B cell (primary cell): ENCODE measurements around the gene ZFPM1. TPM values are rescaled to one million over a fixed set of nuclear protein-coding genes. Genes with fewer than 3 reads are reported as not detected.

ENCODE experiments used
- ATAC-seq: fragments of 200-7000 bp; cut with Tn5 transposase; one replicate; pipeline ENCODE4 v1.10.0; 2021; ENCODE audit warnings: low read depth, mild to moderate bottlenecking, moderate number of reproducible peaks, moderate library complexity
- CTCF ChIA-PET: fragments of 350-600 bp; sonication (Branson Sonifier 250); formaldehyde crosslinking; loops from one replicate; lab custom pipeline; 2021; ENCODE audit warnings: antibody characterized with exemption, inconsistent platforms; lab: Charles Lee
- POLR2A ChIA-PET: fragments of 350-600 bp; sonication (Branson Sonifier 250); formaldehyde crosslinking; loops from one replicate; lab custom pipeline; 2021; ENCODE audit warnings: antibody characterized with exemption; lab: Charles Lee
- DNase-seq: peaks from one replicate; pipeline ENCODE4 v3.0.0; 2013
- H2AFZ ChIP-seq: 2 replicates; pipeline ENCODE4 v1.6.1; 2012; ENCODE audit warnings: mild to moderate bottlenecking, low read depth, low read length; ENCODE audit not compliant: insufficient read depth, poor library complexity, severe bottlenecking
- H3K27ac ChIP-seq, 2 donors: 1 replicate in 1 of 2; 2 replicates in 1 of 2; pipeline ENCODE4 v1.5.1; 2012 to 2013; ENCODE audit warnings: low read length in 2 of 2, mild to moderate bottlenecking in 2 of 2, moderate library complexity in 1 of 2
- H3K27me3 ChIP-seq, 4 experiments: fragments of 200-600 bp in 1 of 4; sonication (generic) in 1 of 4; replicated peaks in 1 of 4; 1 replicate in 2 of 4; 2 replicates in 2 of 4; pipeline versions ENCODE4 v1.6.1 to v1.7.0; 2013 to 2016; ENCODE audit warnings: low read length in 3 of 4, mild to moderate bottlenecking in 2 of 4, mixed read lengths in 1 of 4, moderate library complexity in 1 of 4; ENCODE audit not compliant: insufficient read depth in 4 of 4, control insufficient read depth in 3 of 4; ENCODE audit errors: control extremely low read depth in 1 of 4
- H3K36me3 ChIP-seq, 2 experiments: replicated peaks in 1 of 2; 1 replicate in 1 of 2; 2 replicates in 1 of 2; pipeline versions ENCODE4 v1.6.1 to v1.7.1; 2013; ENCODE audit warnings: low read length in 1 of 2; ENCODE audit not compliant: insufficient read depth in 2 of 2, control insufficient read depth in 1 of 2; ENCODE audit errors: control extremely low read depth in 1 of 2, extremely low read depth in 1 of 2
- H3K4me1 ChIP-seq, 2 donors: fragments of 200-600 bp in 1 of 2; sonication (generic) in 1 of 2; 1 replicate in 1 of 2; 2 replicates in 1 of 2; pipeline versions ENCODE4 v1.5.1 to v1.6.1; 2013 to 2017; ENCODE audit warnings: low read length in 2 of 2; ENCODE audit not compliant: control insufficient read depth in 2 of 2, insufficient read depth in 2 of 2
- H3K4me2 ChIP-seq: replicated peaks from 2 replicates; pipeline ENCODE3; 2012; ENCODE audit warnings: mild to moderate bottlenecking, low read depth, low read length; ENCODE audit not compliant: poor library complexity, severe bottlenecking
- H3K4me3 ChIP-seq, 5 experiments: fragments of 200-600 bp in 1 of 5; sonication (generic) in 1 of 5; 1 replicate in 3 of 5; 2 replicates in 2 of 5; pipeline versions ENCODE4 v1.5.1 to v1.7.0; 2011 to 2016; ENCODE audit warnings: low read length in 4 of 5, mild to moderate bottlenecking in 4 of 5, low read depth in 2 of 5, control low read depth in 1 of 5, moderate library complexity in 1 of 5; ENCODE audit not compliant: insufficient read depth in 1 of 5; ENCODE audit errors: control extremely low read depth in 1 of 5, extremely low read depth in 1 of 5
- H3K79me2 ChIP-seq: fragments of 200-600 bp; sonication (generic); one replicate; pipeline ENCODE4 v1.6.0; 2016; ENCODE audit warnings: low read length; ENCODE audit not compliant: control insufficient read depth, insufficient read depth
- H3K9ac ChIP-seq: fragments of 200-600 bp; sonication (generic); 2 replicates; pipeline ENCODE4 v1.6.1; 2017; ENCODE audit warnings: mild to moderate bottlenecking, low read length, moderate library complexity
- H3K9me3 ChIP-seq, 3 donors: one replicate each; pipeline versions ENCODE4 v1.6.1 to v1.7.1; 2013; ENCODE audit warnings: low read length in 2 of 3; ENCODE audit not compliant: control insufficient read depth in 2 of 3, insufficient read depth in 1 of 3; ENCODE audit errors: control extremely low read depth in 1 of 3
- H4K20me1 ChIP-seq: 2 replicates; pipeline ENCODE4 v1.6.0; 2012; ENCODE audit warnings: mild to moderate bottlenecking, low read length; ENCODE audit not compliant: insufficient read depth, control insufficient read depth, poor library complexity, severe bottlenecking
- H3K27ac Mint-ChIP-seq: one replicate; pipeline ENCODE4 v1.8.0; 2021; ENCODE audit warnings: mixed read lengths
- H3K27me3 Mint-ChIP-seq: one replicate; pipeline ENCODE4 v1.8.0; 2021; ENCODE audit warnings: mixed read lengths
- H3K4me1 Mint-ChIP-seq: one replicate; pipeline ENCODE4 v1.8.0; 2021; ENCODE audit warnings: mixed read lengths
- H3K4me3 Mint-ChIP-seq: one replicate; pipeline ENCODE4 v1.8.0; 2021; ENCODE audit warnings: mixed read lengths
- H3K9me3 Mint-ChIP-seq: one replicate; pipeline ENCODE4 v1.8.0; 2022; ENCODE audit warnings: mixed read lengths; ENCODE audit not compliant: insufficient read depth
- CTCF ChIP-seq: fragments of 200-600 bp; IDR thresholded peaks from one replicate; pipeline ENCODE4 v1.8.0; 2022; ENCODE audit warnings: antibody characterized with exemption, mild to moderate bottlenecking
- EZH2 ChIP-seq: IDR thresholded peaks from 2 replicates; pipeline ENCODE4 v1.6.1; 2012; ENCODE audit warnings: borderline replicate concordance, low read depth, mild to moderate bottlenecking, moderate library complexity, low read length; ENCODE audit not compliant: insufficient read depth, poor library complexity, severe bottlenecking
- WGBS: methylation state at CpG from one replicate; pipeline ENCODE4 v1.1.5; 2013; ENCODE audit warnings: missing lambda C conversion rate; ENCODE audit not compliant: insufficient coverage; 5-methylcytosine and 5-hydroxymethylcytosine counted together
- intact Hi-C: fragments of 100-400 bp; cut with micrococcal nuclease; formaldehyde crosslinking; loops from one replicate; pipeline ENCODE4 v1.10.0; 2022
- polyA plus RNA-seq: library from polyadenylated mRNA; depleted of rRNA; stranded (reverse); fragments of >200 nt; gene quantifications from 2 replicates; pipeline ENCODE4 v1.2.3, GENCODE V29; 2012
- total RNA-seq, 2 donors: library from RNA; stranded (reverse); fragments of 120-200 nt in 1 of 2; gene quantifications; 1 replicate in 1 of 2; 2 replicates in 1 of 2; pipeline versions ENCODE4 v1.2.3 to v1.2.4, GENCODE V29; 2013 to 2022

The ZFPM1 gene
- total and polyA plus RNA-seq, 2 donors (not counting 1 experiment from before 2014, with no cell fraction given) = 4.3 to 34.6 TPM

- intact Hi-C loops = no loop called here
- Mint-ChIP-seq H3K27me3 (no peaks in the 10 kb centered on the region), H3K27ac (no peak overlapping the region), H3K9me3 (no peaks in the 10 kb centered on the region), H3K4me3 (no peak overlapping the region), H3K4me1 (no peaks in the 10 kb centered on the region)
- Histone ChIP-seq H3K9me3 (no peaks in the 10 kb centered on the region), H4K20me1 (no peaks in the 10 kb centered on the region), H3K4me3 (no peak overlapping the region), H3K27me3 (no peaks in the 10 kb centered on the region), H3K4me1 (peaks cover 0 to 6% of the 10 kb centered on the region in 2 donors), H3K79me2 (peaks cover 5% of the 10 kb centered on the region), H3K9ac (no peak overlapping the region), H3K27ac (no peak overlapping the region), H3K4me2 (no peak overlapping the region), H3K36me3 (peaks cover 0 to 3% of the 10 kb centered on the region in 2 experiments), H2AFZ (no peak overlapping the region)
- WGBS = 90% methylated on average over 10 of the region's 10 CpGs
- ATAC-seq (no peak), DNase-seq (no peak)
- TF ChIP-seq EZH2 = no peak
- no peak for TF ChIP-seq CTCF
- ChIA-PET CTCF (no interaction called here), POLR2A (no interaction called here)
Measured at GRCh38 chr16:88503374-88503770, 50.3 kb downstream of the ZFPM1 start.

- no peaks in the 10 kb centered on the region for H3K4me1 Mint-ChIP-seq
- H3K27ac ChIP-seq = no peak overlapping the region
- no peak overlapping the region for H3K4me3 ChIP-seq
- no peaks in the 10 kb centered on the region for H3K9me3 ChIP-seq
- WGBS = 92% methylated on average over 7 of the region's 13 CpGs
- no peak overlapping the region for H3K9ac ChIP-seq
- H3K27ac Mint-ChIP-seq = no peak overlapping the region
- H2AFZ ChIP-seq = no peak overlapping the region
- TF ChIP-seq CTCF (no peak), EZH2 (no peak)
- peaks cover 5% of the 10 kb centered on the region for H3K79me2 ChIP-seq
- no peaks in the 10 kb centered on the region for H3K9me3 Mint-ChIP-seq
- CTCF ChIA-PET = no interaction called here
- H3K27me3 ChIP-seq = no peaks in the 10 kb centered on the region
- no peak overlapping the region for H3K4me3 Mint-ChIP-seq
- no peaks in the 10 kb centered on the region for H3K27me3 Mint-ChIP-seq
- peaks cover 0 to 6% of the 10 kb centered on the region in 2 donors for H3K4me1 ChIP-seq
- no peak overlapping the region for H3K4me2 ChIP-seq
- DNase-seq (no peak), ATAC-seq (no peak)
- H3K36me3 ChIP-seq = peaks cover 0 to 3% of the 10 kb centered on the region in 2 experiments
- intact Hi-C loops = no loop called here
- no peaks in the 10 kb centered on the region for H4K20me1 ChIP-seq
- POLR2A ChIA-PET = no interaction called here
Measured at GRCh38 chr16:88503771-88504488, 50.9 kb downstream of the ZFPM1 start.
